Placental pericyte (primary cell): ENCODE results near the gene PNMA8C. TPM values are rescaled to one million over a fixed set of nuclear protein-coding genes. Genes with fewer than 3 reads are reported as not detected.

Source experiments
- total RNA-seq: library from RNA; depleted of rRNA; stranded (reverse); fragments of >200 nt; gene quantifications from 2 replicates; pipeline ENCODE4 v1.2.3, GENCODE V29; 2012

The PNMA8C gene
- under 0.01 TPM in 2 replicates for total RNA-seq

GRCh38 chr19:46428239-46429135, at the start of gene PNMA8C:
TSS of gene PNMA8C (minus strand) at chr19:46428936. CDS start at chr19:46428359, 577 bp downstream.

DNA sequence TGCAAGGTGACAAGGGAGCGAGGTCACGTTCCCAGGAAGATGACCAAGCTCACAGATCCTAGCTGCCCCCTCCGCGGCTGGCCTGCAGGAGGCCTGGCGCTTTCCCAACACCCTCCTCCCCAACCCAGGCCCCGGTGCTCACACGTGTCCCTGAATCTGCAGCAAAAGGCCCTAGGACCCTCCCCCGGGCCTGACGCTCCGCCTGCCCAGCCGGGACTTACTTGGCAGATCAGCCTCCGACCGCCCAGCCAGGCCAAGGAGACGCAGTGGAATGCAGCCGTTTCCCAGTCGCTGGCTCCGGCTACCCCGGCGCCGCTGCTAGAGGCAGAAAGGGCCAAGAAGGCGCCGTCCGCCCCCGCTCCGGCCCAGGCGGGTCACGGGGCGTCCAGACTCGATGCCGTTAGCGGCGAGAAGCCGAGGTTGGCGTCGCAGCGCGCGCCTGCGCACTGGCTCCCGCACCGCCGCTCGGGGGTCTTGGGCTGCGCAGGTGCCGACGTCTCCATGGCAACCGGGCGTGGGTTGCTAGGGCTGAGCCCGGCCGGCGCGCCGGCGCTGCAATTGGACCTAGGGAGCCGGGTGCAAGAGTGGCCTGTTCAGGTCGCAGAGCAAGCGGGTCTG, 42.5 kb upstream of the PNMA8C start, which contains the start of gene PNMA8A:
Gene PNMA8A, minus strand, starts transcription at position 448 of the 618 bp plus-strand sequence. CDS start 528 bp downstream, outside the sequence.

GRCh38 chr19:46413262-46414031, 15.3 kb downstream of the PNMA8C start, which contains the start of gene CCDC8:
TSS of gene CCDC8 (minus strand) at chr19:46413564. CDS start at chr19:46412810, 754 bp downstream.

Other genes starting within 250 kb of the PNMA8C start
- gene IGFL1, start 199.2 kb downstream of the PNMA8C start, total RNA-seq = not detected in 2 replicates
- 3.7 and 5.5 TPM in 2 replicates for gene HIF3A, start 131.9 kb downstream of the PNMA8C start, total RNA-seq
- gene PPP5C, start 81.8 kb downstream of the PNMA8C start, total RNA-seq = 58.2 and 107 TPM in 2 replicates
- 14.9 and 18.2 TPM in 2 replicates for gene CCDC8, start 15.4 kb downstream of the PNMA8C start, total RNA-seq
- 2.2 and 13.3 TPM in 2 replicates for gene PNMA8A, start 42.6 kb upstream of the PNMA8C start, total RNA-seq
- 0.14 and 0.44 TPM in 2 replicates for gene PNMA8B, start 66.9 kb upstream of the PNMA8C start, total RNA-seq
- 99.1 and 184 TPM in 2 replicates for gene CALM3, start 172.4 kb upstream of the PNMA8C start, total RNA-seq
- 6.7 and 10.1 TPM in 2 replicates for gene PTGIR, start 196.2 kb upstream of the PNMA8C start, total RNA-seq
- not detected in 2 replicates for gene GNG8, start 207.3 kb upstream of the PNMA8C start, total RNA-seq
- gene DACT3, start 232.2 kb upstream of the PNMA8C start, total RNA-seq = 4.2 and 8.0 TPM in 2 replicates